Putamen (tissue), 1 donor: ENCODE results near the gene RBM26.
A peak's percentile ranks its signal among the peaks of the same experiment; 100 is the strongest.

ENCODE experiments used
- DNase-seq: peaks from one replicate; pipeline ENCODE4 v3.0.0-alpha.2; 2016; ENCODE audit warnings: low spot score

RBM26 gene

GRCh38 chr13:79419365-79419764 is 13.3 kb upstream of the RBM26 start:
- no peak for DNase-seq

DNA sequence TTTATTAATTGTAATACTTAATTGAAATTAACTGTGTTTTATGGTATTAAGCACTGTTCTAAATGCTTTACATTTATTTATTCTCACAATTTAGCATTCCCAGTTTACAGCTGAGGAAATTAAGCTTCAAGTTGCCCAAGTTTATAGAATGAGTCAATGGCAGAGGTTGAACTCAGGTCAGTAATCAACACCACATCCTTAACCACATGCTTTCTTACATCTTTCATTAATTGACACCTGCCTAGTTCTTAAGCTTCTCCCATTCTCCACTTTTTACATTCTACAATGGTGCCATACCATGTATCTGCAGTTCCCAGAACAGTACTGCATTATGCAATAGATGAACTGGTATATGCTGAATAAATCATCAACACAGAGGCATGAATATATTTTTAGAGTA is 11.7 kb upstream of the RBM26 start:
- DNase-seq, result no peak

DNA sequence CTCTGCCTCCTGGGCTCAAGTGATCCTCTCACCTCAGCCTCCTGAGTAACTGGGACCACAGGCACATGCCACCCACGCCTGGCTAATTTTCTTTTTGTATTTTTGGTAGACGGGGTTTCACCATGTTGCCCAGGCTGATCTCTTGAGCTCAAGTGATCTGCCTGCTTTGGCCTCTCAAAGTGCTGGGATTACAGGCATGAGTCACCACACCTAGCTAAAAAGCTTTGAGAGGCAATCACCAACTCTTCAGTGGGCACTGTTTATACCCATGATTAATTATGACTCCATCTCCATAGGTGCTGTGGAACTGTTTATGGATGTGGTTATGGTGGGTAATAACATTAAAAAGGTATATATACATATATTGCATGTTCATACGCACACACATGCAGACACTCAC is 7.5 kb upstream of the RBM26 start:
- no peak for DNase-seq

DNA sequence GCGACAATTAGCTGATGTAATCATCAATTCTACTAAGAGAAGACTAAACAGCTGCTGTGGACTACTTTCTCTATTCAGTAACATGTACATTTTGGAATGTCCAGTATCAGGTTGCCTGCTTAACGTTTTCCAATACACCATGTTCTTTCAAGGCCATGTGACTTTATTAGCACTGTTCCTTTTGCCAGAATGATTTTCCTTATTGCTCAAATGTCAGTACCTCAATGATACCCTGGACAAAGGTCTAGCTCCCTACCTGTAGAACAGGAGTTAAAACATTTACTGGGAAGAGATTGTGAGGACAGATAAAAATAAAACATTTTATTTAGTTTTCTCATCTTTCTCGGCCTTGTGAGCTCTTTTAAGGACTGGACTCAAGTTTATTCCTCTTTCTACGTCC is 3.8 kb upstream of the RBM26 start:
- DNase-seq, result no peak

DNA sequence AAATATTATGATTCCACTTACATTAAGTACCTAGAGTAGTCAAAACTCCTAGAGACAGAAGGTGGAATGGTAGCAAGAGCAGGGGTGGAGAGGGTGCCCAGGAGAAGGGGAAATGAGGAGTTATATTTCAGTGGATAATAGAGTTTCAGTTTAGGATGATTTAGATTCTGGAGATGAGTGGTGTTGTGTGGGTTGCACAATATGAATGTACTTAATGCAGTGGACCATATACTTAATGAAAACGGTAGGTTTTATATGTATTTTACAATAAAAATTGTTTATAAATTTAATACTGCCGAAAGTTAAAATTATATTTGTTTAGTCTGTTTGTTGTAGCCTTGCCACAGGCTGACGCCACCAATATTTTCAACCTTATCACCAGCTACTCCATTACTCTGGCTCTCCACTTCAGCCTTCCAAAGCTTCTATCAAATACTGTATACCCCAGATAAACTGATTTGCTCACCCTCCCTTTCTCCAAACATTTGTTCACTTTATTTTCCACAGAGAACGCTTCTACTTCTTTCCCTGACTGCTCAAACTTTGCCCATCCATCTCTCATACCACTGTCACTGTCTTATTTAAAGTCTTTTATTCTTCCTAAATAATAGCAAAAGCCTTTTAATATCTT is 1.4 kb upstream of the RBM26 start:
- no peak for DNase-seq

DNA sequence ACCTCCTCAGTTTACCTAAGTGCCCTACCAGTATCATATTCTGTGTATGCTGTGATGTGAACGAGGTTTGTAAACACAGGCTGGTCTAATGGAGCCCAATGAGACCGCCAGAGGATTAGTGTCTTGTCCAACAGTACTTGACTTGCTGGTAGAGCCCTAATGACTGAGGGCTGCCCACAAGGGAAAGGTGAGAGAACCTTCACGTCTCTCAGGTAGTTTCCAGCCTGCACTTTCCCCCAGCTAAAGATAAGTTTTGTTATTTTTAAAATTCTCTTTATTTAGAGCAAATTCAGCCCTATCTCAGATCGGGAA is 498 bp upstream of the RBM26 start:
- no peak for DNase-seq

DNA sequence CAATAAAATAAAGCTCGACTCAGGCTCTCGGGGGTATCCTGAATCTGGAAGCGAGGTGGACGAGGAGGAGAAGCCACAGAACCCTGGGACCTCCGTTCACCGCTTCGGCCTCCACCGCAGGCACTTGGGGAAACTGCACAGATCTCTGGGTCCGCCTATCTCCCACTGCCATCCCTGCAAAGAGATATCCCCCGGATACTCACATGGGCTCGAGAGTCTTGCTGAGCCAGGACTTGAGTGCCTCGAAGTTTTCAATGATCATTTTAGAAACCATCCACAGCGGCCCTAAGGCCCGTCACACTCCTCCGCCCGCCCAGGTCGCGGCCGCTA is 589 bp downstream of the RBM26 start:
- DNase-seq, result no peak

- DNase-seq, result peak; percentile 45
These were observed 1.1 kb downstream of the RBM26 start for GRCh38 chr13:79404985-79405384.

GRCh38 chr13:79404361-79404760 is 1.7 kb downstream of the RBM26 start:
- DNase-seq, result no peak

GRCh38 chr13:79403113-79403512 is 2.9 kb downstream of the RBM26 start:
- no peak for DNase-seq

GRCh38 chr13:79402679-79403078 is 3.4 kb downstream of the RBM26 start:
- DNase-seq, result no peak

- no peak for DNase-seq
These were observed 3.9 kb downstream of the RBM26 start for GRCh38 chr13:79402074-79402635.

- no peak for DNase-seq
These were observed 4.6 kb downstream of the RBM26 start for GRCh38 chr13:79401259-79402070.

GRCh38 chr13:79398915-79399314 is 7.1 kb downstream of the RBM26 start:
- DNase-seq, result no peak

DNA sequence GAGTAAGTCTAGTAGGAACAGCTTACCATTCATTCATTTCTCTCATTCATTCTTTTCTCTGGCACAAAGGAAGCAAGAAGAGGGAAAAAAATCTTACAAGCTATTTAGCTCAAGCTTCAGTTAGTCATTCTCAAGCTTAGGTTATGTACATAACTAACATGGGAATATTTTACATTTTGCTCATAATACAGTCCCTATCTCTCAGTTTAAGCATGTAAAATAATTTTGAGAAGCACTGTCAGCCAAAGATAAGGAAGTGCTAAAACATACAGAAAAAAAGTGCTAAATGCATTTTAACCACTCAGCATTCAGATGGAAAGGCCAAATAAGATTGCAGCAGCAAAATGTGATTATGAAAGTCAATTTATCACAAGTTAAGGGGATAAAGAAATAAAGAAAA is 7.9 kb downstream of the RBM26 start:
- no peak for DNase-seq

GRCh38 chr13:79395881-79396280 is 10.2 kb downstream of the RBM26 start:
- no peak for DNase-seq

GRCh38 chr13:79393564-79394249 is 12.3 kb downstream of the RBM26 start:
- no peak for DNase-seq

GRCh38 chr13:79392882-79393563 is 13.0 kb downstream of the RBM26 start:
- DNase-seq, result no peak

DNA sequence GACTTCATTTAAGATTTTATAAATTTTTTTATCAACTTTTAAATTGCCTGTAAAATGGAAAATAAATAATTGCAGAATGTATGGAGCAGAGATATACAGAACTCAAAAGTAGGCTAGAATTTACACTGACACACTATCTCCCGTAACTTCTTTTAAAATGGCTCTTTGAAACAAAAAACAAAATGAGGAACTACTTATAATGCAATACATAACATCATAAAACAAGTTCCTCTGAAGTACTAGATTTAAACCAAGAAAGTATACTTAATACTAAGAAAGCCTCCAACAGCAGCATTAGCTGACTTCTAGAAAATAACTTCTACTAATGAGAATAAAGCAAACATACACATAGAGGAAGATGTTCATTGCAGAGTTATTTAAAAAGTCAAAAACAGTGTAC is 17.0 kb downstream of the RBM26 start:
- no peak for DNase-seq

DNA sequence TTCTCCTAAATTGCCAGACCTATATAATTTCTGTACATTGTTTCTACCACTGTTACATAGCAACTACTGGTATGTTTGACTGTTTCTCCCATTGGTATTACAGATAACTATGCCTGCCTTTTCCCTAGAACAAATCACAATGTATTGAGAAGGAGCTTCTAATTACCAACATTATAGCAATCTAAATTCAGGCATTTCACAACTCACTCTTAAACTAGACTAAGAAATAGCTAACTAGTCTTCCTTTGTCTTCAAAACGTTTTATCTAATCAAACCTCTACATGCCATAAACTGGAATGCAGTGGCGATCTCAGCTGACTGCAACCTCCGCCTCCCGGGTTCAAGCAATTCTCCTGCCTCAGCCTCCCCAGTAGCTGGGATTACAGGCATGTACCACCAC is 18.2 kb downstream of the RBM26 start:
- no peak for DNase-seq

DNA sequence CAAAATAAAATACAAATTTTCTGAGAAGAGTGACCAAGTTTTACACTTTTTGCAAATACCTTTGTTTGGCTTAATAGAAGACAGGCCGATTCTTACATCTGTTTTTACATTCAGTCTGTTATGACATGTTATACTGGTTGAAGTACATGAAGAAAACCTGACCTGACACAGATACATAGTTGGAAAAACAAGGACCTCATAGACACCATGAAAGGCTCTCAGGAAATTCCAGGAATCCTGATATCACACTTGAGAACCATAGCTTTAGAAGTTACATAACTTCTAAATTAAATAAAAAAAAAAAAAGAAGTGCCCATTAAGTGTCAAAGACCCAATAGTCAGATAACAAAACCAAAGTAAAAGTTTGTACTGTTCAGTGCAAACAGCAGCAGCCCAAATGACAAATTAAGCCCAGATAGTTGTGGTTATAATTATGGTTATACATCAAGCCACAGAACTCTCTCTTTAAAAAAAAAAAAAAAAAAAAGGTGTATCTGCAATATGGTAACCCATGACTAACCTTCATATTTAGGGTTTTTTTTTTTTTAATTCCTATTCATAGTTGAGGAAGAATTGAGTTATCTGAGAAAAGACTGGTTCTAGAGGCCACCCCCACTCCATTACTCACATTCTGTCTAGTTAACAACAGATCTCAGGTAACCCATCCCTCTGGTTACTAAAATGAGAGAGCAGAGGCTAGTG is 19.8 kb downstream of the RBM26 start:
- no peak for DNase-seq

- DNase-seq, result no peak
These were observed 20.4 kb downstream of the RBM26 start for GRCh38 chr13:79385694-79386093.
